ENCODE results near the gene B3GALNT2.

DNA sequence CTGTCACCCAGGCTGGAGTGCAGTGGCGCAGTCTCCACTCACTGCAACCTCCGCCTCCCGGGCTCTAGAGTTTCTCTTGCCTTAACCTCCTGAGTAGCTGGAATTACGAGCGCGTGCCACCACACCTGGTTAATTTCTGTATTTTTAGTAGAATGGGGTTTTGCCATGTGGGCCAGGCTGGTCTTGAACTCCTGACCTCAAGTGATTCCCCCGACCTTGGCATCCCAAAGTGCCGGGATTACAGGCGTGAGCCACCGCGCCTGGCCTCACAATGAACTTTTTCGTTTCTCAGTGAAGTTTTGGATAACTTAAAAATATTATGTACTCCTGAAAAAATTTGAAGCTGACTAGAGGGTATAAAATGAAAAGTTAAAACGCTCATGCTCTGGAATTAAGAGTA, 77.6 kb downstream of the B3GALNT2 start:
- TF ChIP-seq, protein P1, sequence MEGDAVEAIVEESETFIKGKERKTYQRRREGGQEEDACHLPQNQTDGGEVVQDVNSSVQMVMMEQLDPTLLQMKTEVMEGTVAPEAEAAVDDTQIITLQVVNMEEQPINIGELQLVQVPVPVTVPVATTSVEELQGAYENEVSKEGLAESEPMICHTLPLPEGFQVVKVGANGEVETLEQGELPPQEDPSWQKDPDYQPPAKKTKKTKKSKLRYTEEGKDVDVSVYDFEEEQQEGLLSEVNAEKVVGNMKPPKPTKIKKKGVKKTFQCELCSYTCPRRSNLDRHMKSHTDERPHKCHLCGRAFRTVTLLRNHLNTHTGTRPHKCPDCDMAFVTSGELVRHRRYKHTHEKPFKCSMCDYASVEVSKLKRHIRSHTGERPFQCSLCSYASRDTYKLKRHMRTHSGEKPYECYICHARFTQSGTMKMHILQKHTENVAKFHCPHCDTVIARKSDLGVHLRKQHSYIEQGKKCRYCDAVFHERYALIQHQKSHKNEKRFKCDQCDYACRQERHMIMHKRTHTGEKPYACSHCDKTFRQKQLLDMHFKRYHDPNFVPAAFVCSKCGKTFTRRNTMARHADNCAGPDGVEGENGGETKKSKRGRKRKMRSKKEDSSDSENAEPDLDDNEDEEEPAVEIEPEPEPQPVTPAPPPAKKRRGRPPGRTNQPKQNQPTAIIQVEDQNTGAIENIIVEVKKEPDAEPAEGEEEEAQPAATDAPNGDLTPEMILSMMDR (IDR thresholded peaks at IDR 0.05), result no peak
- no peak for TF ChIP-seq EZH2 (IDR thresholded peaks at IDR 0.05; ENCODE audit: borderline replicate concordance, insufficient read depth, low read depth, low read length, poor library complexity, severe bottlenecking)
